GM10248 (cell line): Measurements from ENCODE around the gene FAM98C.
"Not testable (repeated sequence)": the region's sequence is repeated elsewhere in the genome, so short reads cannot be mapped to it uniquely, and the experiment has no call there.

ENCODE experiments used
- CTCF ChIA-PET: fragments of 300-600 bp; sonication (Branson Sonifier 250); formaldehyde crosslinking; extraction: SDS; loops from one replicate; lab custom pipeline; 2021; ENCODE audit warnings: antibody characterized with exemption; lab: Yijun Ruan, JAX
- POLR2A ChIA-PET: fragments of 350-650 bp; sonication (Branson Sonifier 250); formaldehyde crosslinking; extraction: SDS; loops from one replicate; lab custom pipeline; 2020; ENCODE audit warnings: antibody characterized with exemption; lab: Yijun Ruan, JAX
- DNase-seq: peaks from one replicate; pipeline ENCODE4 v3.0.0; 2012; ENCODE audit errors: extremely low spot score
- TF ChIP-seq, protein P1 (sequence below): IDR thresholded peaks from 2 replicates; pipeline ENCODE4 v1.5.1; 2012; ENCODE audit warnings: mild to moderate bottlenecking, low read depth; ENCODE audit errors: extremely low read depth, missing control alignments, control extremely low read depth

The FAM98C gene

DNA sequence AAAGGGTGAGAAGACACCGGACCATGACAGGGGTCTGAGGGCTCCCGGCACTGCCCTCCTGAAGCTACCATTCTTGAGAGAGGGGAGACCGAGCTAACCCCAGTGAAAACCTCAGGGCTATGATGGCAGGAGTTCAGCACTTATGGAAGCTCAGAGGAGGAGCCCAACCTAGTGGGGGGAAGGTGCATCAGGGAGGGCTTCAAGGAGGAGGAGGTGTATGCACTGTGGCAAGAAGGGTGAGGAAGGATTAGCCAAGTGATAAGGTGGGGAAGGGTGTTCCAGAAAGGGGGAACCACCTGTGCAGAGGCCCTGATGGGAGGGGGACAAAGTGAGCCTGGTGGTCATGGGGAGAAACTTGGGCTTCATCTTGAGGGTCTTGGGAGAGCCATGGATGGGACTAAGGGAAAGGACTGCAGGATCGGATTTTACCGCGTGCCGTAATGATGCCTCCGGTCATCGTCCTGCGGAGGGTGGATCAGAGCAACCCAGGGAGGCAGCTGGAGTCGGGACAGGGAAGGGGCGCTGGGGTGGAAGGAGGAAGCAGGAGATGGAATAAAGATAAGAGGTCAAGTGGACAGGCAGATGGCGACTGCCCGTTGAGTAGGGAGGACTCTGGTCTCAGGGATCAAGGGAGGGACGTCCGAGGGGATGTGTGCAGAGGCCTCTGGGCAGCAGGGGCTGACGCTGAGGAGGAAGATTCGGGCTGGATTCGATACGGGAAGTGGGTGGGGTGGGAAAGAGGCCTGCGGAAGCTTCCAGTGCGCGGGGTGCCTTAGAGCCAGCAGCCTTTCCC lies 41.9 kb upstream of the FAM98C start:
- TF ChIP-seq, protein P1, sequence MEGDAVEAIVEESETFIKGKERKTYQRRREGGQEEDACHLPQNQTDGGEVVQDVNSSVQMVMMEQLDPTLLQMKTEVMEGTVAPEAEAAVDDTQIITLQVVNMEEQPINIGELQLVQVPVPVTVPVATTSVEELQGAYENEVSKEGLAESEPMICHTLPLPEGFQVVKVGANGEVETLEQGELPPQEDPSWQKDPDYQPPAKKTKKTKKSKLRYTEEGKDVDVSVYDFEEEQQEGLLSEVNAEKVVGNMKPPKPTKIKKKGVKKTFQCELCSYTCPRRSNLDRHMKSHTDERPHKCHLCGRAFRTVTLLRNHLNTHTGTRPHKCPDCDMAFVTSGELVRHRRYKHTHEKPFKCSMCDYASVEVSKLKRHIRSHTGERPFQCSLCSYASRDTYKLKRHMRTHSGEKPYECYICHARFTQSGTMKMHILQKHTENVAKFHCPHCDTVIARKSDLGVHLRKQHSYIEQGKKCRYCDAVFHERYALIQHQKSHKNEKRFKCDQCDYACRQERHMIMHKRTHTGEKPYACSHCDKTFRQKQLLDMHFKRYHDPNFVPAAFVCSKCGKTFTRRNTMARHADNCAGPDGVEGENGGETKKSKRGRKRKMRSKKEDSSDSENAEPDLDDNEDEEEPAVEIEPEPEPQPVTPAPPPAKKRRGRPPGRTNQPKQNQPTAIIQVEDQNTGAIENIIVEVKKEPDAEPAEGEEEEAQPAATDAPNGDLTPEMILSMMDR: no peak
- CTCF ChIA-PET: interaction anchor here (0.7 to 1.1 kb wide), 3 partner anchors 13 to 26 kb away, joined by 3 to 4 read pairs (median 3); partner anchors contain the start of gene CATSPERG
- POLR2A ChIA-PET: interaction anchor here (1.3 kb wide), 1 partner anchor 13 kb away, joined by 5 read pairs; the partner anchor contains the start of gene PSMD8
- no peak for DNase-seq

DNA sequence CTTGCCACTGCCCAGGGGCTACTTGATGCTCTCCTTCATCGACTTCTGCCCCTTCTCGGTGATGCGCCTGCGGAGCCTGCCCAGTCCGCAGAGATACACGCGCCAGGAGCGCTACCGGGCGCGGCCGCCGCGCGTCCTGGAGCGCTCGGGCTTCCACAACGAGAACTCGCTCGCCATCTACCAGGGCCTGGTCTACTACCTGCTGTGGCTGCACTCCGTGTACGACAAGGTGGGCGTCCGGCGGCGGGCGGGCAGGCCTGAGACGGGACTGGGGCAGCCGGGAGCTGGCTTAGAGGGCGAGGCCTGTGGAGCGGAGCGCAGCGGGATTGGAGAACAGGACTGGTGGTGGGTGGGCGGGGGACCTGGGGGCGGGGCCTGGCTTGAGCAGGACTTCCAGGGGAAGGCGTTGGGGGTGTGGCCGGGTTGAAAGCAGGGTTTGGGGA lies 41.2 kb upstream of the FAM98C start:
- TF ChIP-seq, protein P1: no peak
- POLR2A ChIA-PET: interaction anchor here (1.3 kb wide), 1 partner anchor 13 kb away, joined by 4 read pairs; the partner anchor contains the start of gene PSMD8
- CTCF ChIA-PET: interaction anchor here (0.8 to 1.6 kb wide), 2 partner anchors 41 to 460 kb away, joined by 3 read pairs; partner anchors contain the start of gene FAM98C
- DNase-seq: peak; percentile 85

DNA sequence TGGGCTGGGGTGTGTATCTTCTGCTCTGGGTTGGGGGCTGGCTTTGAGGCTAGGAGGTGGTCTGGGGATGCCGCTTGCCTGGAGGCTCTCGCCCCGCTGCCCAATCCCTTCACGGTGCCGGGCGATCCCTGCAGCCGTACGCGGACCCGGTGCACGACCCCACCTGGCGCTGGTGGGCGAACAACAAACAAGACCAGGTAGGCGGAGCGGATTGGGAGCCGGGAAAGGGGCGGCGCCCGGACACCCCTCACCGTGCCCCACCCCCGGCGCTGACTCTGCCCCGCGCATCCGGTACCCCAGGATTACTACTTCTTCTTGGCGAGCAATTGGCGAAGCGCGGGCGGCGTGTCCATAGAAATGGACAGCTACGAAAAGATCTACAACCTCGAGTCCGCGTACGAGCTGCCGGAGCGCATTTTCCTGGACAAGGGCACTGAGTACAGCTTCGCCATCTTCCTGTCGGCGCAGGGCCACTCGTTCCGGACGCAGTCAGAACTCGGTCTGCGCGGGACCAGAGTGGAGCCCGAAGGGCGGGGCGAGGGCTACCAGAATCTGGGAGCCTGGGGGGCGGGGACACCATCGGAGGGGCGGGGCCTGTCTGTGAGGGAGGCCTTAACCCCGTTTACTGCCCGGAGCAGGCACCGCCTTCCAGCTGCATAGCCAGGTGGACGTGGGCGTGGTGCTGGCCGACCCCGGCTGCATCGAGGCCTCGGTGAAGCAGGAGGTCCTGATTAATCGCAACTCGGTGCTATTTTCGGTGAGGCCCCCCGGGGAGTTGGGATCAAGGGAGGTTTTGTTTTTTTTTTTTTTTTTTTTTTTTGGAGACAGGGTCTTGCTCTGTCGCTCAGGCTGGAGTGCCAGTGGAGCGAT lies 40.6 kb upstream of the FAM98C start:
- TF ChIP-seq, protein P1: no peak
- ChIA-PET CTCF (interaction anchor here (0.8 to 1.6 kb wide), 3 partner anchors 40 to 460 kb away, joined by 3 read pairs; partner anchors contain the start of gene FAM98C), POLR2A (interaction anchor here (1.3 kb wide), 1 partner anchor 12 kb away, joined by 4 read pairs; the partner anchor contains the start of gene PSMD8)
- peak; percentile 77 for DNase-seq

DNA sequence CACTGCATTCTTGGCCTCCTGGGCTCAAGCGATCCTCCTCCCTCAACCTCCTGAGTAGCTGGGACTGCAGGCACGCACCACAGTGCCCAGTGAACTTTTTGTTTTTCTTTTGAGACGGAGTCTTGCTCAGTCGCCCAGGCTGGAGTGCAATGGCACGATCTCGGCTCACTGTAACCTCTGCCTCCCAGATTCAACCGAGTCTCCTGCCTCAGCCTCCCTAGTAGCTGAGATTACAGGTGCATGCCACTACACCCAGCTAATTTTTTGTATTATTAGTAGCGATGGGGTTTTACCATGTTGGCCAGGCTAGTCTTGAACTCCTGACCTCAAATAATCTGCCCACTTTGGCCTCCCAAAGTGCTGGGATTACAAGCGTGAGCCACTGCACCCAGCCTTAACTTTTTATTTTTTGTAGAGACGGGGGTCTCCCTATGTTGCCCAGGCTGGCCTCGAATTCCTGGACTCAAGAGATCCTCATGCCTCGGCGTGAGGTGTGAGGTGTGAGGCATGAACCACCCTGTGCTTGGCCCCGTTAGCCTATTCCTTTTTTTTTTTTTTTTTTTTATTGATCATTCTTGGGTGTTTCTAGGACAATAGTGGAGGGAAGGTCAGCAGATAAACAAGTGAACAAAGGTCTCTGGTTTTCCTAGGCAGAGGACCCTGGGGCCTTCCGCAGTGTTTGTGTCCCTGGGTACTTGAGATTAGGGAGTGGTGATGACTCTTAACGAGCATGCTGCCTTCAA lies 39.8 kb upstream of the FAM98C start:
- ChIA-PET POLR2A (interaction anchor here (1.3 kb wide), 1 partner anchor 11 kb away, joined by 4 read pairs; the partner anchor contains the start of gene PSMD8), CTCF (interaction anchor here (1.0 to 1.6 kb wide), 2 partner anchors 129 to 461 kb away, joined by 3 read pairs; no protein-coding TSS in a partner anchor)
- DNase-seq: not testable (repeated sequence)

DNA sequence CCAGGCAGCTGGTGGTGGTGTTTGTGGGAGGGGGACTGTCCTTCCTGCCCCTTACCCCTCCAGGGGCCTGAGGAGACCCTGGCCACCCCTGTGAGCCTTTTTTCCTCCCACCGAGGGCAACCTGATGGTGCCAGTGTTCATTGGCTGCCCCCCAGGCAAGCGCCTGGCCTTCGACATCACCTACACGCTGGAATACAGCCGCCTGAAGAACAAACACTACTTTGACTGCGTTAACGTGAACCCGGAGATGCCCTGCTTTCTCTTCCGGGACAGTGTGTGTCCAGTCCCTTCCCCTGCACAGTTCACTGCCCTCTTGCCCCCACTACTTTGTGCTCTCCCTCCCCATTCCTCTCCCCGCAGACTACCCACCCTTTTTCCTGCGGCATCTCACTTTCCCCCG lies 35.9 kb upstream of the FAM98C start:
- ChIA-PET CTCF (interaction anchor here (0.7 kb wide), 1 partner anchor 36 kb away, joined by 3 read pairs; the partner anchor contains the start of gene FAM98C), POLR2A (interaction anchor here (0.5 kb wide), 1 partner anchor 53 kb away, joined by 5 read pairs; no protein-coding TSS in a partner anchor)
- no peak for DNase-seq
- TF ChIP-seq, protein P1: no peak

DNA sequence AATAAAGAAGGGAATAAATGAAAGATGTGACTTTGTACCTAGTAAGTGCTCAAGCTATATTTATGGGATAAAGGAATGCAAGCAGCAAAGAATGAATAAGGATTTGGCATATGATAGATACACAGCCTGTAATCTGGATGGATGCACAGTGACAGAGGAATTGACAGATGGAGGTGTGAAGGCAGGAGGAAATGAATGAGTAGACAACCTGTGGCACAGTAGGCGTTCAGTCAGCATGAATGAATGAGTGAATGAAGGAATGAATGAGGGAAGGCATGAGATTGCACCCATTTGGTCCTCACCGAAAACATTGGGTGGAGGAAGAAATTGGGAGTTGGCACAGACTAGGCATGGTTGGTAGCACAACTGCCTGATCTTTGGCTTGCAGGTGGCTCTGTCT lies 33.3 kb upstream of the FAM98C start:
- POLR2A ChIA-PET: no interaction called here
- TF ChIP-seq, protein P1: no peak
- DNase-seq: no peak
- CTCF ChIA-PET: interaction anchor here (1.7 kb wide), 1 partner anchor 12 kb away, joined by 4 read pairs; no protein-coding TSS in a partner anchor
